Keratinocyte (primary cell): Measurements from ENCODE around the gene ZFPL1. TPM values are rescaled to one million over a fixed set of nuclear protein-coding genes. Genes with fewer than 3 reads are reported as not detected.

ENCODE experiments used
- DNase-seq: peaks from one replicate; pipeline ENCODE4 v3.0.0-alpha.2; 2011; ENCODE audit warnings: low read depth, missing footprints, low spot score
- FAIRE-seq: peaks from 2 replicates; lab custom pipeline; 2011; peaks lifted over from hg19 to GRCh38; lab: Jason Lieb, UNC
- H2AFZ ChIP-seq: 2 replicates; pipeline ENCODE4 v1.6.0; 2012; ENCODE audit warnings: low read length, control low read depth, inconsistent platforms; ENCODE audit not compliant: control insufficient read depth
- H3K27ac ChIP-seq: 2 replicates; pipeline ENCODE4 v1.5.1; 2011; ENCODE audit warnings: low read length; ENCODE audit not compliant: control insufficient read depth, insufficient read depth
- H3K27me3 ChIP-seq: 3 replicates; pipeline ENCODE4 v1.6.0; 2011; ENCODE audit warnings: low read length; ENCODE audit not compliant: control insufficient read depth, insufficient read depth; ENCODE audit errors: extremely low read depth
- H3K36me3 ChIP-seq, 2 experiments: 2 replicates in 1 of 2; 3 replicates in 1 of 2; pipeline ENCODE4 v1.5.1; 2011; ENCODE audit warnings: low read length in 2 of 2, mild to moderate bottlenecking in 1 of 2; ENCODE audit not compliant: control insufficient read depth in 2 of 2, insufficient read depth in 2 of 2; ENCODE audit errors: extremely low read depth in 1 of 2
- H3K4me1 ChIP-seq: 3 replicates; pipeline ENCODE4 v1.5.1; 2011; ENCODE audit warnings: low read length; ENCODE audit not compliant: control insufficient read depth, insufficient read depth; ENCODE audit errors: extremely low read depth
- H3K4me2 ChIP-seq: 3 replicates; pipeline ENCODE4 v1.6.0; 2011; ENCODE audit warnings: low read depth, low read length; ENCODE audit not compliant: control insufficient read depth, insufficient read depth; ENCODE audit errors: extremely low read depth
- H3K4me3 ChIP-seq, 3 experiments: fragments of 200-600 bp in 1 of 3; sonication (generic) in 1 of 3; 2 replicates in 2 of 3; 3 replicates in 1 of 3; pipeline ENCODE4 v1.5.1; 2011 to 2016; ENCODE audit warnings: low read length in 3 of 3, mild to moderate bottlenecking in 3 of 3, control low read depth in 2 of 3, inconsistent platforms in 1 of 3, low read depth in 1 of 3, mixed read lengths in 1 of 3, mixed run types in 1 of 3, moderate library complexity in 1 of 3; ENCODE audit not compliant: control insufficient read depth in 2 of 3, insufficient read depth in 2 of 3; ENCODE audit errors: extremely low read depth in 1 of 3
- H3K79me2 ChIP-seq: 2 replicates; pipeline ENCODE4 v1.6.0; 2012; ENCODE audit warnings: low read length; ENCODE audit not compliant: control insufficient read depth, insufficient read depth
- H3K9ac ChIP-seq: 3 replicates; pipeline ENCODE4 v1.6.0; 2011; ENCODE audit warnings: low read length; ENCODE audit not compliant: control insufficient read depth, insufficient read depth; ENCODE audit errors: extremely low read depth
- H3K9me1 ChIP-seq: 3 replicates; pipeline ENCODE4 v1.6.0; 2011; ENCODE audit warnings: low read length; ENCODE audit not compliant: control insufficient read depth, insufficient read depth; ENCODE audit errors: extremely low read depth
- H3K9me3 ChIP-seq: 2 replicates; pipeline ENCODE4 v1.5.1; 2012; ENCODE audit warnings: low read depth, low read length; ENCODE audit not compliant: control insufficient read depth
- H4K20me1 ChIP-seq: 3 replicates; pipeline ENCODE4 v1.6.0; 2011; ENCODE audit warnings: low read length; ENCODE audit not compliant: control insufficient read depth, insufficient read depth; ENCODE audit errors: extremely low read depth
- EZH2 ChIP-seq: IDR thresholded peaks from one replicate; pipeline ENCODE4 v1.6.1; 2012; ENCODE audit warnings: inconsistent platforms, mild to moderate bottlenecking, low read length, moderate library complexity
- dilution Hi-C: fragments of 300-500 bp; cut with MboI; formaldehyde crosslinking; loops from one replicate; pipeline ENCODE4 v1.7.0; 2020; ENCODE audit warnings: low sequenced_read_pairs; ENCODE audit not compliant: extremely low pct_ligation_motif_present
- polyA minus RNA-seq, 3 experiments: library from RNA; depleted of rRNA, polyadenylated mRNA; stranded (reverse); fragments of >200 nt; gene quantifications; 1 replicate in 1 of 3; 2 replicates in 1 of 3; 3 replicates in 1 of 3; pipeline ENCODE4 v1.2.3, GENCODE V29; 2011
- polyA plus RNA-seq, 5 experiments: library from polyadenylated mRNA; depleted of rRNA in 3 of 5; stranded (reverse) in 3 of 5; stranded (forward) in 1 of 5; unstranded in 1 of 5; fragments of >200 nt; gene quantifications; 1 replicate in 1 of 5; 2 replicates in 3 of 5; 3 replicates in 1 of 5; pipeline versions ENCODE4 v1.2.1 to v1.2.3, GENCODE V29; 2011 to 2012; ENCODE audit warnings: missing spikeins in 2 of 5, low read depth in 1 of 5, low replicate concordance in 1 of 5
- TF ChIP-seq, protein P1 (sequence below), 3 experiments: IDR thresholded peaks in 1 of 3; conservative IDR thresholded peaks in 1 of 3; optimal IDR thresholded peaks in 1 of 3; 2 replicates in 2 of 3; 3 replicates in 1 of 3; pipeline versions ENCODE3 to v1.5.1; 2011; ENCODE audit warnings: low read length in 3 of 3, mild to moderate bottlenecking in 3 of 3, moderate library complexity in 2 of 3, control low read depth in 1 of 3, inconsistent platforms in 1 of 3; ENCODE audit not compliant: insufficient read depth in 2 of 3; ENCODE audit errors: extremely low read depth in 1 of 3

The ZFPL1 gene
- polyA plus RNA-seq (15.0 to 28.3 TPM (median 18.6 TPM) in 3 replicates), polyA minus RNA-seq (15.8 to 44.0 TPM (median 17.5 TPM) in 3 replicates)
- polyA plus RNA-seq (2011; ENCODE audit: low read depth): 6.1 TPM
- polyA plus RNA-seq (2011; cell fraction: cytosol; rRNA removed): 19.9 and 29.4 TPM in 2 replicates
- polyA plus RNA-seq (2011; cell fraction: nucleus; rRNA removed): 32.1 and 33.6 TPM in 2 replicates
- polyA plus RNA-seq (2012; ENCODE audit: low replicate concordance): 24.2 and 33.9 TPM in 2 replicates
- polyA minus RNA-seq (2011; cell fraction: cytosol; rRNA and poly(A)+ RNA removed): 21.1 TPM
- polyA minus RNA-seq (2011; cell fraction: nucleus; rRNA and poly(A)+ RNA removed): 13.0 and 13.7 TPM in 2 replicates

DNA sequence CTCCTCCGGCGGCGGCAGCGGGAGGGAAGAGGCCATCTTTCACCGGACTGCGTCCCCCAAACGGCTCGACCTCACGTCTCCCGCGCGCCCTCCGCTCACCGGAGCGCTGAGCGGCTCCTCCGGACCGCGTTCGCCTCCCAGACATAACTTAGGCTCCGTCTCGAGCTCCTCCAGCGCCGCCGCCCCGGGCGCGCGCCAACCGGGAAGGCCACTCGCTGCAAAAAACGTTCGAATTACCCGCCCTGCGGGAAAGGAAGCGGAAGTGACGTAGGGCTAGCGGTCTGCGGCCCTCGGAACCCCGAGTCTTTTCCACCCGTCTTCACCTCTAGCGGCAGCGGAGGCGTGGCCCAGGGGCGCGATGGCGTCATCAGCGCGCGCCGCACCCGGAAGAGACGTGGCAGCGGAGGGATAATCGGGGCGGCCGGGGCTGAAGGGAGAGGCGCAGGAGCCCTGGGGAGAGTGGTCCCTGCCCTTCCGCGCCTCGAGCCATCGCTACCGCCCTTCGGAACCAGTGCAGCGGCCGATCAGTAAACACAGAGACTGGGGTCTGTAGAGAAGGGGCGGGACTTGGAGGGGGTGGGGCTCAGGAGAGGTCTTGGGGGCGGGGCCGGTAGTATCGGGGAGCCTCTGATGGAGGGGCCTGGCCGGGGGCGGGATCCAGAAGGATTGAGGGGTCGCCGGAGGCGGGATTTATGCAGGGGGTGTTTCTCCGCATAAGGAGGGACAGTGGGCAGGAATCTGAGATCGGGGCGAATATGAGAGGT is at the start of gene ZFPL1, which contains the start of gene CDCA5:
Gene ZFPL1 (plus strand): TSS at position 389 of the 764 bp plus-strand sequence. CDS start 477 bp downstream, outside the sequence.
Gene CDCA5 (minus strand): TSS at position 207 of the 764 bp plus-strand sequence. CDS start 62 bp downstream, at position 145.
- H3K27ac ChIP-seq: peak within 1 kb of the TSS; percentile 84
- H3K4me2 ChIP-seq: peak within 1 kb of the TSS; percentile 96
- peak within 1 kb of the TSS; percentile 80 for H3K9ac ChIP-seq
- H4K20me1 ChIP-seq: no peaks in the 10 kb centered on the region
- DNase-seq: peak; percentile 68
- H3K9me3 ChIP-seq: no peaks in the 10 kb centered on the region
- peaks cover 16 to 41% of the 10 kb centered on the region in 2 experiments for H3K36me3 ChIP-seq
- peak within 1 kb of the TSS; percentile 88 for H2AFZ ChIP-seq
- peak within 1 kb of the TSS; percentile 72 to 98 (median 82) for H3K4me3 ChIP-seq
- H3K9me1 ChIP-seq: no peaks in the 10 kb centered on the region
- H3K4me1 ChIP-seq: peaks cover 29% of the 10 kb centered on the region
- dilution Hi-C loops: no loop called here
- FAIRE-seq: peak; percentile 29
- H3K27me3 ChIP-seq: no peaks in the 10 kb centered on the region
- TF ChIP-seq EZH2: no peak
- TF ChIP-seq, protein P1, sequence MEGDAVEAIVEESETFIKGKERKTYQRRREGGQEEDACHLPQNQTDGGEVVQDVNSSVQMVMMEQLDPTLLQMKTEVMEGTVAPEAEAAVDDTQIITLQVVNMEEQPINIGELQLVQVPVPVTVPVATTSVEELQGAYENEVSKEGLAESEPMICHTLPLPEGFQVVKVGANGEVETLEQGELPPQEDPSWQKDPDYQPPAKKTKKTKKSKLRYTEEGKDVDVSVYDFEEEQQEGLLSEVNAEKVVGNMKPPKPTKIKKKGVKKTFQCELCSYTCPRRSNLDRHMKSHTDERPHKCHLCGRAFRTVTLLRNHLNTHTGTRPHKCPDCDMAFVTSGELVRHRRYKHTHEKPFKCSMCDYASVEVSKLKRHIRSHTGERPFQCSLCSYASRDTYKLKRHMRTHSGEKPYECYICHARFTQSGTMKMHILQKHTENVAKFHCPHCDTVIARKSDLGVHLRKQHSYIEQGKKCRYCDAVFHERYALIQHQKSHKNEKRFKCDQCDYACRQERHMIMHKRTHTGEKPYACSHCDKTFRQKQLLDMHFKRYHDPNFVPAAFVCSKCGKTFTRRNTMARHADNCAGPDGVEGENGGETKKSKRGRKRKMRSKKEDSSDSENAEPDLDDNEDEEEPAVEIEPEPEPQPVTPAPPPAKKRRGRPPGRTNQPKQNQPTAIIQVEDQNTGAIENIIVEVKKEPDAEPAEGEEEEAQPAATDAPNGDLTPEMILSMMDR (optimal IDR thresholded peaks at IDR 0.05 in 1 of 3, IDR thresholded peaks at IDR 0.05 in 1 of 3, conservative IDR thresholded peaks at IDR 0.05 in 1 of 3; ENCODE audit: extremely low read depth in 1 of 3, insufficient read depth in 2 of 3, low read length in 3 of 3): no peak
- peaks cover 48% of the 10 kb centered on the region for H3K79me2 ChIP-seq

DNA sequence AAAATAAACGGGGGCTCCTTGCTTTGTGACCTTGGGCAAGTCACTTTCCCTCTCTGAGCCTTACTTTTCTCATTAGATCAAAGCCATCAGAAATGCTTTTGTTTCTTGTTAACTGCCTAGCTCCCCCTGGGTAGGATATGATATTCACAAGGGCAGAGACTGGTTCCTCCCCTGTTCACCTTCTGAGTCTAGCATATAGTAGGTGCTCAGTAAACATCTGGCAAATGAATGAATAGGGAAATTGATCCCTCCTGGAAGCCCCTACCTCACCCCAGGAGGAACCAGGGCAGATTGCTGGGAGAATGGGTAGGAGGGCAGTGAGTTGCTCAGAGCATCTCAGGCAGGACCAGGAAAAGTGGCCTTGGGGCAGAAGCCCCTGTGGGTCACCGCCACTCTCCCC is 49.6 kb upstream of the ZFPL1 start:
- TF ChIP-seq, protein P1 (optimal IDR thresholded peaks at IDR 0.05 in 1 of 3, IDR thresholded peaks at IDR 0.05 in 1 of 3, conservative IDR thresholded peaks at IDR 0.05 in 1 of 3; ENCODE audit: extremely low read depth in 1 of 3, insufficient read depth in 2 of 3, low read length in 3 of 3): no peak
- TF ChIP-seq EZH2: no peak

More for the DNA sequence above, 49.6 kb upstream of the ZFPL1 start:
- no peak overlapping the region for H3K9ac ChIP-seq
- H3K4me1 ChIP-seq: no peaks in the 10 kb centered on the region
- no peaks in the 10 kb centered on the region for H3K79me2 ChIP-seq
- dilution Hi-C loops: no loop called here
- no peak overlapping the region for H2AFZ ChIP-seq
- DNase-seq (no peak), FAIRE-seq (no peak)
- H3K36me3 ChIP-seq: peaks cover 4 to 17% of the 10 kb centered on the region in 2 experiments
- H3K27me3 ChIP-seq: no peaks in the 10 kb centered on the region
- H3K4me3 ChIP-seq: no peak overlapping the region
- no peaks in the 10 kb centered on the region for H3K9me1 ChIP-seq
- no peaks in the 10 kb centered on the region for H4K20me1 ChIP-seq
- H3K9me3 ChIP-seq: no peaks in the 10 kb centered on the region
- no peak overlapping the region for H3K27ac ChIP-seq
- no peak overlapping the region for H3K4me2 ChIP-seq
